ENCODE data around the gene SOCS6. TPM values are rescaled to one million over a fixed set of nuclear protein-coding genes. Genes with fewer than 3 reads are reported as not detected.

SOCS6 gene
- total RNA-seq, 3 donors from 2014 or later: 17.9 to 32.9 (median 20.6) TPM

DNA sequence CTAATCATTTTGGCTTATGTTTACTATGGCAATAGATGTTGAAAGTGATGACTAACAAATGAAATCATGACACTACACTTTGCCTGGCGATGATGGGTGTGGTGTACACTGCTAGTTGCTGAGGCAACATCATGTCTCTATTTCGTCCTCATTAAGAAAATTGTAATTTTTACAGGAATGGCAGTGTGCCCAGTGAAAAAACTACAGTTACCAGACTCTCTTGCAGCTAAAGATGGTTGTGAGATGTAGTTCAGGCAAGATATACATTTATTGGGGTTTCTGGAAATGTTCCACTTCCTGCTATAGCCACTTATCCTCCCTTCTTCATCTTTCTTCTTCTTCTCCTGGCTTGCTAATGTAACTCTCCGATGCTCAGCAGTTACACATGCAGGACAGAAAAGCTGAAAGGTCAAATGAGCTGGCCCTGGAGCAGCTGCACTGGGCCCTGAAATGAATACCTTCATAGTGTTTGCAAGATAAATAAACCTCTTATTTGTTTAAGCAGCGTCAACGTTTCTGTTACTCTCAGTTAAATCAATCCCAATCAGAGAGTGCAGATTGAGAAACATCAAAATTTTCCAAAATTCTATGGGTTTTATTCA lies 46.0 kb downstream of the SOCS6 start:
- Histone ChIP-seq H3K4me3 (no peak overlapping the region), H3K27ac (no peak overlapping the region), H3K9me3 (peaks cover 0 to 7% of the 10 kb centered on the region in 2 donors), H3K36me3 (no peaks in the 10 kb centered on the region), H3K4me1 (no peaks in the 10 kb centered on the region), H3K27me3 (no peaks in the 10 kb centered on the region)
- TF ChIP-seq CTCF (IDR thresholded peaks at IDR 0.05): no peak
- TF ChIP-seq POLR2A (IDR thresholded peaks at IDR 0.05): no peak
- no peak for TF ChIP-seq POLR2AphosphoS5 (IDR thresholded peaks at IDR 0.05)
- intact Hi-C loops (cut with DNase I; ENCODE audit: low total_unique reads): no loop called here
- no peak for DNase-seq (ENCODE audit: low spot score in 2 of 2)

- DNase-seq (ENCODE audit: low spot score in 2 of 2): no peak
- Histone ChIP-seq H3K27ac (no peak overlapping the region), H3K9me3 (peaks cover 0 to 7% of the 10 kb centered on the region in 2 donors), H3K4me3 (no peak overlapping the region), H3K4me1 (no peaks in the 10 kb centered on the region), H3K36me3 (no peaks in the 10 kb centered on the region), H3K27me3 (no peaks in the 10 kb centered on the region)
- TF ChIP-seq CTCF (IDR thresholded peaks at IDR 0.05) (no peak), POLR2A (IDR thresholded peaks at IDR 0.05) (no peak), POLR2AphosphoS5 (IDR thresholded peaks at IDR 0.05) (no peak)
- intact Hi-C loops (cut with DNase I; ENCODE audit: low total_unique reads): no loop called here
Measured at GRCh38 chr18:70335892-70336726, 47.3 kb downstream of the SOCS6 start.

GRCh38 chr18:70337139-70337972 lies 48.5 kb downstream of the SOCS6 start:
- Histone ChIP-seq H3K9me3 (peaks cover 0 to 7% of the 10 kb centered on the region in 2 donors), H3K27me3 (no peaks in the 10 kb centered on the region), H3K27ac (no peak overlapping the region), H3K4me3 (no peak overlapping the region), H3K36me3 (no peaks in the 10 kb centered on the region), H3K4me1 (no peaks in the 10 kb centered on the region)
- intact Hi-C loops (cut with DNase I; ENCODE audit: low total_unique reads): no loop called here
- TF ChIP-seq POLR2A (IDR thresholded peaks at IDR 0.05) (no peak), CTCF (IDR thresholded peaks at IDR 0.05) (no peak), POLR2AphosphoS5 (IDR thresholded peaks at IDR 0.05) (no peak)
- peak in 1 of 2 donors; percentile 36 for DNase-seq (ENCODE audit: low spot score in 2 of 2)

DNA sequence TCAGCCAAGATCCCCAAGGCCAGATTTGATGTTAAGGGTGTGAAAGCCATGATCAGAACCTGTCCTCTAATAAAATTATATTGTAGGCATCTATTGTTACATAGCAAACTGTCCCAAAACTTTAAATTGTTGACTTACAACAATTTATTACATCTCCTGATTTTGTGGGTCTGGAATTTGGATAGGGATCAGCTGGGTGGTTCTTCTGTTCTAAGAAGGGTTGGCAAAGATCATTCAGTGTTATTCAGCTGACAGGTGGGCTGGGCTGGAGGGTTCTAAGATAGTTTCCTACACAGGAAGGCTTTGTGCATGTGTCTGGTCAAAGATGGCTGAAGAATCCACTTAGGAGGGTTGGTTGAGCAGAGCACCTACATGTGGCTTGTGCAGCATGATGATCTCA lies 50.0 kb downstream of the SOCS6 start:
- H3K36me3 ChIP-seq: no peaks in the 10 kb centered on the region
- no peaks in the 10 kb centered on the region for H3K27me3 ChIP-seq
- TF ChIP-seq CTCF (IDR thresholded peaks at IDR 0.05) (no peak), POLR2AphosphoS5 (IDR thresholded peaks at IDR 0.05) (no peak), POLR2A (IDR thresholded peaks at IDR 0.05) (no peak)
- no peak overlapping the region for H3K27ac ChIP-seq
- peaks cover 0 to 7% of the 10 kb centered on the region in 2 donors for H3K9me3 ChIP-seq
- intact Hi-C loops (cut with DNase I; ENCODE audit: low total_unique reads): no loop called here
- H3K4me1 ChIP-seq: no peaks in the 10 kb centered on the region
- no peak for DNase-seq (ENCODE audit: low spot score in 2 of 2)
- no peak overlapping the region for H3K4me3 ChIP-seq

All from breast epithelium (tissue), 4 donors.